HEK293 (cell line): ENCODE results near the gene EIF2B2.

Experiments
- CTCF ChIA-PET: fragments of 350-600 bp; formaldehyde crosslinking; extraction: SDS; loops from one replicate; lab custom pipeline; 2021; ENCODE audit warnings: antibody characterized with exemption; lab: Yijun Ruan, JAX
- POLR2A ChIA-PET: fragments of 300-600 bp; formaldehyde crosslinking; extraction: SDS; loops from one replicate; lab custom pipeline; 2020; ENCODE audit warnings: antibody characterized with exemption, inconsistent platforms; lab: Yijun Ruan, JAX
- H3K27ac ChIP-seq: fragments of 200-500 bp; sonication (Bioruptor generic); 2 replicates; pipeline ENCODE4 v1.5.1; 2014; ENCODE audit warnings: low read depth, low read length, control low read depth, inconsistent platforms; ENCODE audit errors: extremely low read depth
- H3K36me3 ChIP-seq, 2 experiments: fragments of 200-500 bp in 1 of 2; sonication (Bioruptor generic) in 1 of 2; 1 replicate in 1 of 2; 2 replicates in 1 of 2; pipeline ENCODE4 v1.5.1; 2014 to 2017; ENCODE audit warnings: inconsistent platforms in 2 of 2, low read length in 2 of 2; ENCODE audit not compliant: control insufficient read depth in 2 of 2, insufficient read depth in 1 of 2
- H3K4me1 ChIP-seq: fragments of 200-500 bp; sonication (Bioruptor generic); 2 replicates; pipeline ENCODE4 v1.5.1; 2014; ENCODE audit warnings: mild to moderate bottlenecking, low read length, inconsistent platforms; ENCODE audit not compliant: control insufficient read depth, insufficient read depth
- H3K4me3 ChIP-seq: 2 replicates; pipeline ENCODE4 v1.5.1; 2011; ENCODE audit warnings: low read depth, mild to moderate bottlenecking, control low read depth, low read length, moderate library complexity
- H3K9me3 ChIP-seq: fragments of 200-500 bp; sonication (Bioruptor generic); 2 replicates; pipeline ENCODE4 v1.5.1; 2014; ENCODE audit warnings: low read depth, low read length, inconsistent platforms; ENCODE audit not compliant: control insufficient read depth, insufficient read depth
- HOXA7 ChIP-seq: sonication (generic); formaldehyde crosslinking; IDR thresholded peaks from 2 replicates; pipeline ENCODE4 v1.8.1; 2022; ENCODE audit warnings: missing genetic modification reagents, borderline replicate concordance
- SETDB1 ChIP-seq: IDR thresholded peaks from one replicate; pipeline ENCODE4 v1.6.1; 2017; ENCODE audit warnings: mild to moderate bottlenecking, low read length, moderate library complexity, mixed read lengths; ENCODE audit not compliant: insufficient read length
- ZBTB1 ChIP-seq: fragments of 450-650 bp; formaldehyde crosslinking; IDR thresholded peaks from 2 replicates; pipeline ENCODE4 v1.5.1; 2016; ENCODE audit warnings: missing biosample characterization, missing genetic modification characterization
- ZNF121 ChIP-seq: fragments of 450-650 bp; formaldehyde crosslinking; IDR thresholded peaks from 2 replicates; pipeline ENCODE4 v1.5.1; 2016; ENCODE audit warnings: missing biosample characterization, missing genetic modification characterization
- ZNF146 ChIP-seq: fragments of 450-650 bp; formaldehyde crosslinking; IDR thresholded peaks from 2 replicates; pipeline ENCODE4 v1.5.1; 2016; ENCODE audit warnings: missing biosample characterization, missing genetic modification characterization
- ZNF266 ChIP-seq: fragments of 450-650 bp; formaldehyde crosslinking; IDR thresholded peaks from 2 replicates; pipeline ENCODE4 v1.5.1; 2016; ENCODE audit warnings: missing biosample characterization, missing genetic modification characterization, low read depth
- ZNF324 ChIP-seq: fragments of 450-650 bp; formaldehyde crosslinking; IDR thresholded peaks from 2 replicates; pipeline ENCODE4 v1.5.1; 2016; ENCODE audit warnings: missing biosample characterization, missing genetic modification characterization
- ZNF350 ChIP-seq: fragments of 450-650 bp; formaldehyde crosslinking; IDR thresholded peaks from 2 replicates; pipeline ENCODE4 v1.5.0; 2017; ENCODE audit warnings: missing biosample characterization, mild to moderate bottlenecking, missing genetic modification characterization
- ZNF544 ChIP-seq: fragments of 450-650 bp; formaldehyde crosslinking; IDR thresholded peaks from 2 replicates; pipeline ENCODE4 v1.5.0; 2017; ENCODE audit warnings: missing biosample characterization, missing genetic modification characterization
- ZSCAN23 ChIP-seq: fragments of 450-650 bp; formaldehyde crosslinking; IDR thresholded peaks from 2 replicates; pipeline ENCODE4 v1.5.1; 2016; ENCODE audit warnings: missing biosample characterization, missing genetic modification characterization
- TF ChIP-seq, protein P1 (sequence below): fragments of 450-650 bp; formaldehyde crosslinking; IDR thresholded peaks from 2 replicates; pipeline ENCODE4 v1.5.1; 2016; ENCODE audit warnings: missing biosample characterization, missing genetic modification characterization, low read depth
- TF ChIP-seq, protein P2 (sequence below): fragments of 450-650 bp; formaldehyde crosslinking; IDR thresholded peaks from 2 replicates; pipeline ENCODE4 v1.5.1; 2016; ENCODE audit warnings: missing biosample characterization, missing genetic modification characterization, borderline replicate concordance
- TF ChIP-seq, protein P3 (sequence below): fragments of 450-650 bp; formaldehyde crosslinking; IDR thresholded peaks from 2 replicates; pipeline ENCODE4 v1.5.1; 2016; ENCODE audit warnings: missing biosample characterization, missing genetic modification characterization

EIF2B2 gene

DNA sequence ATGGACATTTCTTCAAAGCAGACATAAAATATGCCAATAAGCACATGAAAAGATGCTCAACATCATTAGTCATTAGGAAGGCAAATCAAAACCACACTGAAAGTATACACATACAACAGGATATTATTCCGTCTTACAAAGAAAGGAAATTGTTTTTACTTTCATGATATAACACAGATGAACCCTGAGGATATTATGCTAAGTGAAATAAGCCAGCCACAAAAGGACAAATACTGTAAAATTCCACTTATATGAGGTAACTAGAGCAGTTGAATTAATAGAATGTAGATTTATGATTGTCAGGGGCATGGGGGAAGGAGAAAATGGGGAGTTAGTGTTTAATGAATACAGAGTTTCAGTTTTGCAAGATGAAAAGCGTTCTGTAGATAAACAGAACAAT lies 56.9 kb downstream of the EIF2B2 start (continued):
- TF ChIP-seq, protein P1, sequence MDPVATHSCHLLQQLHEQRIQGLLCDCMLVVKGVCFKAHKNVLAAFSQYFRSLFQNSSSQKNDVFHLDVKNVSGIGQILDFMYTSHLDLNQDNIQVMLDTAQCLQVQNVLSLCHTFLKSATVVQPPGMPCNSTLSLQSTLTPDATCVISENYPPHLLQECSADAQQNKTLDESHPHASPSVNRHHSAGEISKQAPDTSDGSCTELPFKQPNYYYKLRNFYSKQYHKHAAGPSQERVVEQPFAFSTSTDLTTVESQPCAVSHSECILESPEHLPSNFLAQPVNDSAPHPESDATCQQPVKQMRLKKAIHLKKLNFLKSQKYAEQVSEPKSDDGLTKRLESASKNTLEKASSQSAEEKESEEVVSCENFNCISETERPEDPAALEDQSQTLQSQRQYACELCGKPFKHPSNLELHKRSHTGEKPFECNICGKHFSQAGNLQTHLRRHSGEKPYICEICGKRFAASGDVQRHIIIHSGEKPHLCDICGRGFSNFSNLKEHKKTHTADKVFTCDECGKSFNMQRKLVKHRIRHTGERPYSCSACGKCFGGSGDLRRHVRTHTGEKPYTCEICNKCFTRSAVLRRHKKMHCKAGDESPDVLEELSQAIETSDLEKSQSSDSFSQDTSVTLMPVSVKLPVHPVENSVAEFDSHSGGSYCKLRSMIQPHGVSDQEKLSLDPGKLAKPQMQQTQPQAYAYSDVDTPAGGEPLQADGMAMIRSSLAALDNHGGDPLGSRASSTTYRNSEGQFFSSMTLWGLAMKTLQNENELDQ (tag by site-specific recombination), result no peak
- TF ChIP-seq, protein P2, sequence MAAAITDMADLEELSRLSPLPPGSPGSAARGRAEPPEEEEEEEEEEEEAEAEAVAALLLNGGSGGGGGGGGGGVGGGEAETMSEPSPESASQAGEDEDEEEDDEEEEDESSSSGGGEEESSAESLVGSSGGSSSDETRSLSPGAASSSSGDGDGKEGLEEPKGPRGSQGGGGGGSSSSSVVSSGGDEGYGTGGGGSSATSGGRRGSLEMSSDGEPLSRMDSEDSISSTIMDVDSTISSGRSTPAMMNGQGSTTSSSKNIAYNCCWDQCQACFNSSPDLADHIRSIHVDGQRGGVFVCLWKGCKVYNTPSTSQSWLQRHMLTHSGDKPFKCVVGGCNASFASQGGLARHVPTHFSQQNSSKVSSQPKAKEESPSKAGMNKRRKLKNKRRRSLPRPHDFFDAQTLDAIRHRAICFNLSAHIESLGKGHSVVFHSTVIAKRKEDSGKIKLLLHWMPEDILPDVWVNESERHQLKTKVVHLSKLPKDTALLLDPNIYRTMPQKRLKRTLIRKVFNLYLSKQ (tag by site-specific recombination), result no peak
- TF ChIP-seq ZNF266 (tag by site-specific recombination), result no peak
- no peak for TF ChIP-seq ZNF324

DNA sequence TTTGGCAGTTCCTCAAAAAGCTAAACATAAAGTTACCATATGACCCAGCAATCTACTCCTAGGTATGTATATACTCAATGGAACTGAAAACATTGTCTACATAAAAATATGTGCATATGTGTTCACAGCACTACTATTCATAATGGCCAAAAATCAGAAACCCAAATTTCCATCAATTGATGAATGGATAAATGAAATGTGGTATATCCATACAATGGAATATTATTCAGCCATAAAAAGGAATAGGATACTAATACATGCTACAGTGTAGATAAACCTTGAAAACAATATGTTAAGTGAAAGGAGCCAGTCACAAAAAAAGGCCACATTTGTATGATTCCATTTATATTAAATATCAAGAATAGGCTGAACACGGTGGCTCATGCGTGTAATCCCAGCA lies 57.7 kb downstream of the EIF2B2 start:
- Histone ChIP-seq H3K9me3 (no peaks in the 10 kb centered on the region), H3K4me3 (no peak overlapping the region), H3K36me3 (peaks cover 15% of the 10 kb centered on the region in 2 experiments), H3K27ac (no peak overlapping the region), H3K4me1 (no peaks in the 10 kb centered on the region)
- POLR2A ChIA-PET, result no interaction called here
- CTCF ChIA-PET, result no interaction called here
- TF ChIP-seq ZNF544 (tag by site-specific recombination) (no peak), SETDB1 (peak; percentile 13), ZSCAN23 (tag by site-specific recombination) (no peak), ZNF350 (tag by site-specific recombination) (no peak), ZNF146 (tag by site-specific recombination) (peak; percentile 90), HOXA7 (CRISPR knock-in tag) (no peak), ZBTB1 (tag by site-specific recombination) (no peak), ZNF121 (tag by site-specific recombination) (no peak)
- TF ChIP-seq, protein P3, sequence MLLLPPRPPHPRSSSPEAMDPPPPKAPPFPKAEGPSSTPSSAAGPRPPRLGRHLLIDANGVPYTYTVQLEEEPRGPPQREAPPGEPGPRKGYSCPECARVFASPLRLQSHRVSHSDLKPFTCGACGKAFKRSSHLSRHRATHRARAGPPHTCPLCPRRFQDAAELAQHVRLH (tag by site-specific recombination), result peak; percentile 62; the same call in 1 of the 2 replicates
- TF ChIP-seq, all 188 proteins: peak for 3
